GM18505 (cell line): ENCODE data around the gene DLG4.

Experiments
- ATAC-seq: cut with Tn5 transposase; IDR thresholded peaks from one replicate; pipeline ENCODE4 v1.9.1; 2021; ENCODE audit not compliant: unreplicated experiment
- POLR2A ChIP-seq: IDR thresholded peaks from 4 replicates; pipeline ENCODE4 v1.6.1; 2011; ENCODE audit warnings: borderline replicate concordance; ENCODE audit not compliant: insufficient read depth, insufficient read length; ENCODE audit errors: extremely low read depth

DLG4 gene

GRCh38 chr17:7241783-7242716 lies 22.4 kb upstream of the DLG4 start, which contains the start of gene GABARAP:
Gene GABARAP (minus strand): TSS chr17:7242449. CDS start chr17:7242330, 119 bp downstream.
- ATAC-seq: peak; percentile 37
- TF ChIP-seq POLR2A: peak; percentile 46

GRCh38 chr17:7241090-7241733 lies 21.6 kb upstream of the DLG4 start:
- no peak for ATAC-seq
- TF ChIP-seq POLR2A: no peak

- no peak for TF ChIP-seq POLR2A
- no peak for ATAC-seq
These were observed 20.7 kb upstream of the DLG4 start for GRCh38 chr17:7240375-7240774.

- ATAC-seq: peak; percentile 37
- peak; percentile 40 for TF ChIP-seq POLR2A
These were observed 19.7 kb upstream of the DLG4 start, which contains the start of gene PHF23 for GRCh38 chr17:7239091-7240027. Gene PHF23 (minus strand): TSS chr17:7239457. CDS start chr17:7239279, 178 bp downstream.

- no peak for ATAC-seq
- no peak for TF ChIP-seq POLR2A
These were observed 18.9 kb upstream of the DLG4 start for GRCh38 chr17:7238420-7239090.

GRCh38 chr17:7237761-7238419 lies 18.3 kb upstream of the DLG4 start:
- no peak for ATAC-seq
- TF ChIP-seq POLR2A: peak; percentile 52

GRCh38 chr17:7237266-7237760 lies 17.7 kb upstream of the DLG4 start:
- ATAC-seq: no peak
- no peak for TF ChIP-seq POLR2A

- no peak for TF ChIP-seq POLR2A
- ATAC-seq: no peak
These were observed 17.2 kb upstream of the DLG4 start for GRCh38 chr17:7236808-7237207.

GRCh38 chr17:7235693-7236665 lies 16.3 kb upstream of the DLG4 start:
- ATAC-seq: no peak
- TF ChIP-seq POLR2A: peak; percentile 16

GRCh38 chr17:7234083-7234951 lies 14.7 kb upstream of the DLG4 start, which contains the start of gene DVL2:
Gene DVL2 (minus strand): TSS chr17:7234517. CDS start chr17:7234262, 255 bp downstream.
- peak; percentile 52 for ATAC-seq
- peak; percentile 80 for TF ChIP-seq POLR2A
